Chondrocyte (in vitro differentiated cells): ENCODE data around the gene SLC25A6. TPM values are rescaled to one million over a fixed set of nuclear protein-coding genes. Genes with fewer than 3 reads are reported as not detected.

Source experiments
- DNase-seq: peaks from one replicate; pipeline ENCODE4 v3.0.0; 2021; ENCODE audit warnings: mixed read lengths, low spot score
- H3K27ac Mint-ChIP-seq: one replicate; pipeline ENCODE4 v1.8.0; 2021; ENCODE audit warnings: mild to moderate bottlenecking, moderate library complexity, mixed read lengths; ENCODE audit not compliant: unreplicated experiment
- H3K27me3 Mint-ChIP-seq: 2 replicates; pipeline ENCODE4 v1.8.0; 2021; ENCODE audit warnings: low read depth, mixed read lengths
- H3K36me3 Mint-ChIP-seq: 2 replicates; pipeline ENCODE4 v1.8.0; 2021; ENCODE audit warnings: low read depth, mixed read lengths
- H3K4me1 Mint-ChIP-seq: 2 replicates; pipeline ENCODE4 v1.8.0; 2021; ENCODE audit warnings: low read depth, mild to moderate bottlenecking, mixed read lengths
- H3K4me3 Mint-ChIP-seq: one replicate; pipeline ENCODE4 v1.8.0; 2021; ENCODE audit warnings: mild to moderate bottlenecking, moderate library complexity, mixed read lengths; ENCODE audit not compliant: unreplicated experiment
- H3K9me3 Mint-ChIP-seq: 2 replicates; pipeline ENCODE4 v1.8.0; 2021; ENCODE audit warnings: low read depth, mixed read lengths
- CTCF ChIP-seq: fragments of 200-600 bp; sonication (generic); IDR thresholded peaks from 2 replicates; pipeline ENCODE4 v1.5.0; 2021; ENCODE audit warnings: antibody characterized with exemption, mild to moderate bottlenecking, moderate library complexity
- total RNA-seq: library from RNA; stranded (reverse); gene quantifications from 3 replicates; pipeline ENCODE4 v1.2.1, GENCODE V29; 2021

The SLC25A6 gene
- total RNA-seq, 1 donor from 2014 or later = 327 TPM

DNA sequence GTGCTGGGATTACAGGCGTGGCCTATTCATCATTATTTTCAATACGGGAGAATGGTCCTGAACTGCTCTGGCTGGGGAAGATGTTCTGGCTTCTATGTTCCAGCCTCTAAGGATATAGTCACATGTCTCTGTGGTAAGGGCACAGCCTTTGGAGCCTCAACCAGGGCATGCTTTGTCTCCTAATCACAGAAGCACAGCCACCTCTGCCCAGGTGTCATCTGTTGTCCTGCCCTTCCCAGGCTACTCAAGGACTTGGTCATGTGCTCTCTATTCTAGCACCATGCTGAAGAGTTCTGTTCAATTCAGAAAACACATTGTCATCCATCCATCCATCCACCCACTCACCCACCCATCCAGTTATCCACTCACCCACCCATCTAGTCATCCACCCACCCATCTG lies 31.3 kb upstream of the SLC25A6 start:
- Mint-ChIP-seq H3K9me3 (peaks cover 21% of the 10 kb centered on the region), H3K27me3 (no peaks in the 10 kb centered on the region), H3K36me3 (peaks cover 37% of the 10 kb centered on the region), H3K4me1 (no peaks in the 10 kb centered on the region), H3K27ac (no peak overlapping the region), H3K4me3 (no peak overlapping the region)
- no peak for TF ChIP-seq CTCF
- peak; percentile 17 for DNase-seq

DNA sequence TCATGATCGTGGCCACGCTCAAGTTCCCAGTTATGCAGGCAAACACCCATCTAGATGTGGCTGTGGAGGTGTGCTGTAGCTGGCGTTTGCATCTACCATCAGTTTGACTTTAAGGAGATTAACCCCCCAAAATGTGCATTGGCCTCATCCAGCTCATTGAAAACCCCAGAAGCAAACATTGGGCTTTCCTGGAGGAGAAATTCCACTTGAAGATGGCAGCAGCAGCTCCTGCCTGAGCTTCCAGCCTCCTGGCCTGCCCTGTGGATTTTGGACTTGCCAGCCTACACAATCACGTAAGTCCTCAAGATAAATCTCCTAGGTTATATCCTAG lies 30.2 kb upstream of the SLC25A6 start:
- Mint-ChIP-seq H3K27me3 (no peaks in the 10 kb centered on the region), H3K4me3 (no peak overlapping the region), H3K36me3 (peaks cover 32% of the 10 kb centered on the region), H3K9me3 (peaks cover 21% of the 10 kb centered on the region), H3K27ac (no peak overlapping the region), H3K4me1 (no peaks in the 10 kb centered on the region)
- no peak for DNase-seq
- no peak for TF ChIP-seq CTCF

- no peak for TF ChIP-seq CTCF
- no peaks in the 10 kb centered on the region for H3K27me3 Mint-ChIP-seq
- DNase-seq = peak; percentile 42
- H3K9me3 Mint-ChIP-seq = peaks cover 21% of the 10 kb centered on the region
- peaks cover 28% of the 10 kb centered on the region for H3K36me3 Mint-ChIP-seq
- no peaks in the 10 kb centered on the region for H3K4me1 Mint-ChIP-seq
- H3K4me3 Mint-ChIP-seq = no peak overlapping the region
- H3K27ac Mint-ChIP-seq = no peak overlapping the region
These were observed 29.7 kb upstream of the SLC25A6 start for GRCh38 chrX:1421433-1422134.

DNA sequence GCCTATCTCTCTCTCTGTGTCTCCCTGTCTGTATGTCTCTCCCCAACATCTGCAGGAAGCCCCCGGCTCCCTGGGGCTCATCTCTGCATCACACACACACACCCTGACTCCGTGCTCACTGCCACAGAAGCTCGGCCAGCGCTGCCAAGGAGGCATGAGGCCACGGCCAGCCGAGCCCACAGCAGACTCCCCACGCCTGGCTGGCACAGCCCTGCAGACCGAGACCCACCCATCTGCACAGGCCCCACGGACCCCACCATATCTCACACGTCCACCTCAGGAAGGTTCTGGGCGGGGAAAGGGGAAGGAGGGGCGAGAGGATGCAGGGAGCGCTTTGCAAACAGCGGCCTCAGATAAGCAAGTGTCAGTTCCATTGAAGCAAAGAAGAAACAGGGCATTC lies 28.5 kb upstream of the SLC25A6 start:
- H3K36me3 Mint-ChIP-seq = peaks cover 28% of the 10 kb centered on the region
- H3K27ac Mint-ChIP-seq = no peak overlapping the region
- no peak for TF ChIP-seq CTCF

DNA sequence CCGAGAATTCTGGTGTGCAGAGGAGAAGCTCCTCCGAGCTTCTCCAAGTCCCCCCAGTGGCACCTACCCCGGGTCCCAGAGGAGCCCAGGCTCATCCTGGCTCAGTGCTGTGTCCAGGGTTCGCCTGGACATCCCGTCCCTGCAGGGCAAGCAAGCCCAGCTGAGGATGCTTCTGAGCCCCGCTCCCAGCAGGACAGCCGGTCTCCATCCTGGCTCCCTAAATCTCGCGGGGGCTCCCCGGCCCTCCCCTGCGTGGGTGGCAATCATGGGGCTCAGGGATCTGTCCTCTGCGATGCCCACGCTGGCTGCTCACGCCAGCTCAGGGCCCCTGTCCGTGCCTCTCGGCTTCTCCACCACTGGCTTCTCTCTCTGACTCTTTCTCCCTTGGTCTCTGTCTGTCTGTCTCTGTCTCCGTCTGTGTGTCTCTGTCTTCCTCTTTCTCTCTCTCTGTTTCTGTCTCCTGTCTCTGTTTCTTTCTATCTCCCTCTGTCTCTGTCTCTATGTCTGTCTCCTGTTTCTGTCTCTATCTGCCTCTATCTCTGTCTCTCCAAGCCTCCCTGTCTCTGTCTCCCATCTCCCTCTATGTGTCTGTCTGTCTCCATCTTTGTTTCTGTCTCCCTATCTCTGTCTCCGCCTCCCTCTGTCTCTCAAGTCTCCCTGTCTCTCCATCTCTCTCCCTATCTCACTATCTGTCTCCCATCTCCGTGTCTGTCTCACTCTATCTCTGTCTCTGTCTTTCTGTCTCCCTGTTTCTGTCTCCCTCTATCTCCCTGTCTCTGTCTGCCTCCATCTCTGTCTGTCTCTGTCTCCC lies 27.8 kb upstream of the SLC25A6 start:
- no peaks in the 10 kb centered on the region for H3K4me1 Mint-ChIP-seq
- peak; percentile 87 for DNase-seq
- H3K27ac Mint-ChIP-seq = peak overlapping the region; percentile 42
- peaks cover 23% of the 10 kb centered on the region for H3K36me3 Mint-ChIP-seq
- no peaks in the 10 kb centered on the region for H3K27me3 Mint-ChIP-seq
- peaks cover 18% of the 10 kb centered on the region for H3K9me3 Mint-ChIP-seq
- TF ChIP-seq CTCF = no peak
- H3K4me3 Mint-ChIP-seq = no peak overlapping the region

More for the DNA sequence above, 28.5 kb upstream of the SLC25A6 start:
- Mint-ChIP-seq H3K9me3 (peaks cover 21% of the 10 kb centered on the region), H3K4me3 (no peak overlapping the region), H3K4me1 (no peaks in the 10 kb centered on the region), H3K27me3 (no peaks in the 10 kb centered on the region)
- DNase-seq = peak; percentile 80
